ENCODE results near the gene KLF8. TPM values are rescaled to one million over a fixed set of nuclear protein-coding genes. Genes with fewer than 3 reads are reported as not detected.
A peak's percentile ranks its signal among the peaks of the same experiment; 100 is the strongest.

Gene KLF8
- total RNA-seq, 1 experiment from 2014 or later, result 93.2 TPM

GRCh38 chrX:56216332-56216731 lies 15.8 kb upstream of the KLF8 start:
- H3K4me2 ChIP-seq, result no peak overlapping the region
- BruUV-seq (replicated peaks), result no TSS peak
- intact Hi-C loops (cut with micrococcal nuclease; ENCODE audit: unreplicated experiment), result no loop called here
- no peaks in the 10 kb centered on the region for H3K4me1 ChIP-seq (replicated peaks; ENCODE audit: insufficient read depth)
- H3K27ac ChIP-seq, result no peak overlapping the region
- no peak for DNase-seq
- TF ChIP-seq EZH2 (IDR thresholded peaks at IDR 0.05; ENCODE audit: low read depth), result no peak
- TF ChIP-seq CTCF (conservative IDR thresholded peaks at IDR 0.05), result no peak
- H3F3A ChIP-seq (ENCODE audit: insufficient read depth, low read depth), result no peaks in the 10 kb centered on the region
- H3K9me3 ChIP-seq (ENCODE audit: insufficient read depth, low read depth), result no peaks in the 10 kb centered on the region
- no peaks in the 10 kb centered on the region for H3K79me2 ChIP-seq (ENCODE audit: low read depth)
- CTCF ChIA-PET, result no interaction called here
- no peaks in the 10 kb centered on the region for H3K36me3 ChIP-seq (ENCODE audit: low read depth)
- no peak overlapping the region for H2AFZ ChIP-seq
- no peaks in the 10 kb centered on the region for H3K27me3 ChIP-seq (ENCODE audit: insufficient read depth, low read depth)
- POLR2A ChIA-PET (ENCODE audit: unreplicated experiment), result no interaction called here
- H3K9me2 ChIP-seq (ENCODE audit: insufficient read depth), result no peaks in the 10 kb centered on the region
- H4K20me1 ChIP-seq (ENCODE audit: insufficient read depth), result no peaks in the 10 kb centered on the region
- H3K4me3 ChIP-seq, result no peak overlapping the region

- H3K4me3 ChIP-seq, result no peak overlapping the region
- H3K4me1 ChIP-seq (replicated peaks; ENCODE audit: insufficient read depth), result no peaks in the 10 kb centered on the region
- no peak overlapping the region for H2AFZ ChIP-seq
- CTCF ChIA-PET, result interaction anchor here (0.6 to 2.1 kb wide), 3 partner anchors 14 to 43 kb away, joined by 3 to 5 read pairs (median 4); no protein-coding TSS in a partner anchor
- H4K20me1 ChIP-seq (ENCODE audit: insufficient read depth), result no peaks in the 10 kb centered on the region
- TF ChIP-seq CTCF (conservative IDR thresholded peaks at IDR 0.05), result peak; percentile 47; the same call in 1 of the 2 replicates
- no peak for TF ChIP-seq EZH2 (IDR thresholded peaks at IDR 0.05; ENCODE audit: low read depth)
- no peak for DNase-seq
- intact Hi-C loops (cut with micrococcal nuclease; ENCODE audit: unreplicated experiment), result loop anchor here (2.0 kb wide), 1 partner anchor 29 kb away; no protein-coding TSS in a partner anchor
- POLR2A ChIA-PET (ENCODE audit: unreplicated experiment), result no interaction called here
- H3K79me2 ChIP-seq (ENCODE audit: low read depth), result no peaks in the 10 kb centered on the region
- H3K9me2 ChIP-seq (ENCODE audit: insufficient read depth), result no peaks in the 10 kb centered on the region
- no peaks in the 10 kb centered on the region for H3K9me3 ChIP-seq (ENCODE audit: insufficient read depth, low read depth)
- no peak overlapping the region for H3K27ac ChIP-seq
- no peaks in the 10 kb centered on the region for H3K27me3 ChIP-seq (ENCODE audit: insufficient read depth, low read depth)
- no peaks in the 10 kb centered on the region for H3K36me3 ChIP-seq (ENCODE audit: low read depth)
- H3K4me2 ChIP-seq, result no peak overlapping the region
- BruUV-seq (replicated peaks), result no TSS peak
- H3F3A ChIP-seq (ENCODE audit: insufficient read depth, low read depth), result no peaks in the 10 kb centered on the region
These were observed 12.5 kb upstream of the KLF8 start for GRCh38 chrX:56219700-56220099.

- no peak for TF ChIP-seq EZH2 (IDR thresholded peaks at IDR 0.05; ENCODE audit: low read depth)
- TF ChIP-seq CTCF (conservative IDR thresholded peaks at IDR 0.05), result no peak
- Histone ChIP-seq H3K4me3 (no peak overlapping the region), H2AFZ (no peak overlapping the region), H3K9me3 (ENCODE audit: insufficient read depth, low read depth) (no peaks in the 10 kb centered on the region), H4K20me1 (ENCODE audit: insufficient read depth) (no peaks in the 10 kb centered on the region), H3K27ac (no peak overlapping the region), H3K27me3 (ENCODE audit: insufficient read depth, low read depth) (no peaks in the 10 kb centered on the region), H3K79me2 (ENCODE audit: low read depth) (no peaks in the 10 kb centered on the region), H3K36me3 (ENCODE audit: low read depth) (no peaks in the 10 kb centered on the region), H3F3A (ENCODE audit: insufficient read depth, low read depth) (no peaks in the 10 kb centered on the region), H3K4me1 (replicated peaks; ENCODE audit: insufficient read depth) (no peaks in the 10 kb centered on the region), H3K4me2 (no peak overlapping the region), H3K9me2 (ENCODE audit: insufficient read depth) (no peaks in the 10 kb centered on the region)
- CTCF ChIA-PET, result interaction anchor here (2.1 kb wide), 1 partner anchor 13 kb away, joined by 5 read pairs; no protein-coding TSS in a partner anchor
- no TSS peak for BruUV-seq (replicated peaks)
- intact Hi-C loops (cut with micrococcal nuclease; ENCODE audit: unreplicated experiment), result no loop called here
- no peak for DNase-seq
- POLR2A ChIA-PET (ENCODE audit: unreplicated experiment), result no interaction called here
These were observed 11.1 kb upstream of the KLF8 start for GRCh38 chrX:56221101-56221500.

All from PC-9 (cell line).